ENCODE measurements around the gene RPS14.

The RPS14 gene

DNA sequence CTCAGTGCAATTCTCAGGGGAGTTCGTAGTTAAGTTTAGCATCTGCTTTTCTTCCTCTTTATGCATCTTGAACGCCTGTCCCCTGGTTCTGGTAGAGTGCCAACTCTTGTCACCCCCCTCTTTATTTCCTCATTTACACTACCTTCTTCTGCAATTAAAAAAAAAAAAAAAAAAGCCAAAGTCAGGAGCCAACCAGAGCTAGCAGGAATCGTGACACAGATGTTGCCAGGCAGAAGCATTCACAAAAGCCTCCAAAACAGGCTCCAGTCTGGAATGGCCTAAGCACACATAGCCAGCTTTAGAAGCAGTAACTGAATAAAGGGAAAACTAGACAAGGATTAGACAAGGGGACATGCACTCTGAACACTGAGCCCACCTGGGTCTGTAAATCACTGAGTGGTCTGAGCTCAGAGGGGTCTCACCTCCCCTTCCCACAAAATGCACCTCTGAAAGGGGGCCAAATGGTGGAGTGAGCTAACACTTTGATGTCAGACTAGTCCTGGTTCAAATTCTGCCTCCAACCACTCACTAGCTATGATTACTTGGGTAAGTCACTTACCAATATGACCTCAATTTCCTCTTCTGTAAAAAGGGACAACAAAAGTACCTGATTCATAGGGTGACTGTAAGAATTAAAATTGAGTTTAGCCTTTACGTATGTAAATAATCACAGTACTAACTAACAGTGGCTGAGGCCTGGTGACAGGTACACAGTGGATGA, 38.9 kb downstream of the RPS14 start:
- H3K4me3 ChIP-seq (ENCODE audit: control insufficient read depth, low read depth, low read length) = no peak overlapping the region
- peak; percentile 21 for DNase-seq (ENCODE audit: low read depth)
- TF ChIP-seq, protein P1, sequence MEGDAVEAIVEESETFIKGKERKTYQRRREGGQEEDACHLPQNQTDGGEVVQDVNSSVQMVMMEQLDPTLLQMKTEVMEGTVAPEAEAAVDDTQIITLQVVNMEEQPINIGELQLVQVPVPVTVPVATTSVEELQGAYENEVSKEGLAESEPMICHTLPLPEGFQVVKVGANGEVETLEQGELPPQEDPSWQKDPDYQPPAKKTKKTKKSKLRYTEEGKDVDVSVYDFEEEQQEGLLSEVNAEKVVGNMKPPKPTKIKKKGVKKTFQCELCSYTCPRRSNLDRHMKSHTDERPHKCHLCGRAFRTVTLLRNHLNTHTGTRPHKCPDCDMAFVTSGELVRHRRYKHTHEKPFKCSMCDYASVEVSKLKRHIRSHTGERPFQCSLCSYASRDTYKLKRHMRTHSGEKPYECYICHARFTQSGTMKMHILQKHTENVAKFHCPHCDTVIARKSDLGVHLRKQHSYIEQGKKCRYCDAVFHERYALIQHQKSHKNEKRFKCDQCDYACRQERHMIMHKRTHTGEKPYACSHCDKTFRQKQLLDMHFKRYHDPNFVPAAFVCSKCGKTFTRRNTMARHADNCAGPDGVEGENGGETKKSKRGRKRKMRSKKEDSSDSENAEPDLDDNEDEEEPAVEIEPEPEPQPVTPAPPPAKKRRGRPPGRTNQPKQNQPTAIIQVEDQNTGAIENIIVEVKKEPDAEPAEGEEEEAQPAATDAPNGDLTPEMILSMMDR (IDR thresholded peaks at IDR 0.05; ENCODE audit: control insufficient read depth, insufficient read depth, low read depth, low read length, missing control alignments) = no peak

DNA sequence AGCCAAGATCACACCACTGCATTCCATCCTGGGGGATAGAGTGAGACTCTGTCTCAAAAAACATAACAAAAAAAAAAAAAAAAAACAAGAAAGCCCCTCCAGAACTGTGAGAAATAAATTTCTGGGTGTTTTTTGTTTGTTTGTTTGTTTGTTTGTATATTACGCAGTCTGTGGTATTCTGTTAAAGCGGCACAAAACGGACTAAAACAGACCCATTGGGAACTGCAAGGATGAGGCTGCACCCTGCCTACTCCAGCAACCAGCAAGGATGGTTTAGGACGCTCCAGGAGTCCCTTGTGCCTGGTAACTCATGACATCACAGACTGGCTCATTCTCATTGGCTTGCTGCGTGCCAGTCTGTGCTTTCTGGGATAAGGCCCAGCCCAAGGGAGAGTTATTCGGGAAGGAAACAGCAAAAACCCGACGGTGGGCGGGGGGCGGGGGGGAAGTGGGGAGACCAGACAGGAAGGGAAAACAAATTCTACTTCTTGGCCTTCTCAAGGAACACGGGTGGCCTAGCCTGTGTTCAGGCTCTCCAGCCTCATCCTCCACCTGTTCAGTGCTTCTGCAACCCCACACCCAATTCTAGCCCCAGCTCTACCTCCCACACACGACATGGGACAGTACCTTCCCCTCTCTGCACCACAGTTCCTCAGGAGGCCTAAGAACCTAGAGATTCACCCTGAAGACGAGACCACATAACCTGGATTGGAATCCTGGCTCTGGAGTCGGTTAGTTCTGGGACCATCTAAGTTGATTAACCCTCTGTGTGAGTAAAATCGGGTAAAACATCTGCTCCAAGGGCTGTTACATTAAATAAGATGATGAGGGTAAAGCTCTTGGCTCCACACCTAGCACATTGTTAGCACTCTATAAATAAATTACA, 39.7 kb downstream of the RPS14 start:
- TF ChIP-seq, protein P1 (IDR thresholded peaks at IDR 0.05; ENCODE audit: control insufficient read depth, insufficient read depth, low read depth, low read length, missing control alignments) = no peak
- H3K4me3 ChIP-seq (ENCODE audit: control insufficient read depth, low read depth, low read length) = no peak overlapping the region
- DNase-seq (ENCODE audit: low read depth) = peak; percentile 52

DNA sequence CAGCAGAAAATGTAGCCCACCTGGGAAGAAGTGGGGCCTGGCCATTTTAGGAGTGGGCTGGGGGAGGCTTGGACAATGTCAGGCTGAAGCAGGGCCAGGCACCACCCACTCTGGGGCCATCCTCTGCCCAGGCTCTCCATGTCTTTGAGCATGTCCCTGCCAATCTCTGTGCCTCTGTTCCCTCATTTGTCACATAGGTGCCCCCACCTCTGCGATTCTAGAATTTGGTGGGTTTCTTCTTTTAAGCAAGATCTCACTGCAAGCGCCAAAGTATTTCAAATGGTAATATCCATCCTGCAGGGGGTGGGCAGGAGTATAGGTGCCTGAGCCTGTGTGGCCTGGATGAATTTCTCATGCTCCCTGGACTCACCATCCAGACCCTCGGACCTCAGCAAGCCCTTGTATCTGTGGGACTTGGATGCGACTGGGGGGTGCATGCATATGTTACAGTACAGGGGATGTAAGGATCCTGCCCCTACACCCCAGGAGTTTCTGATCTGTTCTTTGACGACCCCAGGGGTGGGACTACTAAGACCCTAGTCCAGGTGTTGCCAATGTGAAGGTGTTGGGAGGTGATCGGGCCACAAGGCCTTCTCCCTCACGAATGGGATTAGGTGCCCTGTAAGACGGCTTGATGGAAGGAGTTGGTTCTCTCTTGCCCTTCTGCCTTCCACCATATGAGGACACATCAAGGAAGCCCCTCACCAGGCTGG, 41.2 kb downstream of the RPS14 start:
- DNase-seq (ENCODE audit: low read depth) = no peak
- TF ChIP-seq, protein P1 (IDR thresholded peaks at IDR 0.05; ENCODE audit: control insufficient read depth, insufficient read depth, low read depth, low read length, missing control alignments) = no peak
- H3K4me3 ChIP-seq (ENCODE audit: control insufficient read depth, low read depth, low read length) = no peak overlapping the region

DNA sequence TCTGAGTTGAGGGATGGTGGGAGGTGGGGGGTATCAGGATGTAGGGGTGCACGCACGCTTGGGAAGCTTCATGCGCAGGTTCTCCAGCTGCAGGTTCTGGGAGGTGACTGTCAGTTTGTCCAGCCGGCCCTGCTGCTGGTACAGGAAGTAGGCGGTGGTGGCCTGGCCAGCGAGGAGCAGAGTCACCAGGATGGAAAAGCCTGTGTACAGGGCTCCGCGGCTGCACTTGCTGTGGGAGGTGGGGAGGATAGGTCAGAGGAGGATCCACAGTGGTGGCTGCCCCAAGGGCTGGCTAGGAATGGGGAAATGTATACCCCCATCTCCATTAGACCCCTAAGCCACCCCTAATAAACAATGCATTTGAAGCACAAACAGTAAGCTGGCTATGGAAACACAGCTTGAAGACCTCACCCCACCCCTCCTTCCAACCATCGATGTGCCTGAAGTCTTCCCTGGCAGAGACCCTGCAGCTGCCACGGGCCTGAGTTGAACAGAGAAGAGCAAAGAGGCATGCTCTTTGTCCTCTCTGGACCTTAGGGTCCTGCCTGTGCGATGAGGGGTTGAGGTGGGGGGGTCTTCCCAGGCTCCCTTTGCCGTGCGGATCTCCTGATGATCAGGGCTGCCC, 42.3 kb downstream of the RPS14 start:
- TF ChIP-seq, protein P1 (IDR thresholded peaks at IDR 0.05; ENCODE audit: control insufficient read depth, insufficient read depth, low read depth, low read length, missing control alignments) = no peak

DNA sequence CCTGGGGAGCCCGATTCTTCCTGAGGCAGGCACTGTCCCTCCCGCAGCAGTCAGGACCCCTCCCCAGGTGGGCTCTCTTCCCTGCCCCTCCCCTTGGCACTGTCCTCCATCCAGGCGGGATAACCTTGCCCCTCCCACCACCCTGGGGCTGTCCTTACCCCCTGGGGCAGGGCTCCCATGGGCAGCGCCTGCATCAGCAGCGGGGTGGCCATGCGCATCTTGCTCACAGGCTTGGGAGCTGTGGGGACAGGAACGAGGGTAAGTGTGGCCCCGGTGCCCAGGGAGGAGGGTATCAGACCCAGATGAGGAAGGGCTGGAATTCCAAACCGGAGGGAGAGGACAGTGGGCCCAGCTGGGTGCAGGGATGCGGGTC, 42.8 kb downstream of the RPS14 start:
- TF ChIP-seq, protein P1 (IDR thresholded peaks at IDR 0.05; ENCODE audit: control insufficient read depth, insufficient read depth, low read depth, low read length, missing control alignments) = no peak
- DNase-seq (ENCODE audit: low read depth) = no peak
- H3K4me3 ChIP-seq (ENCODE audit: control insufficient read depth, low read depth, low read length) = no peak overlapping the region

More for the DNA sequence above, 42.3 kb downstream of the RPS14 start:
- no peak for DNase-seq (ENCODE audit: low read depth)
- no peak overlapping the region for H3K4me3 ChIP-seq (ENCODE audit: control insufficient read depth, low read depth, low read length)

DNA sequence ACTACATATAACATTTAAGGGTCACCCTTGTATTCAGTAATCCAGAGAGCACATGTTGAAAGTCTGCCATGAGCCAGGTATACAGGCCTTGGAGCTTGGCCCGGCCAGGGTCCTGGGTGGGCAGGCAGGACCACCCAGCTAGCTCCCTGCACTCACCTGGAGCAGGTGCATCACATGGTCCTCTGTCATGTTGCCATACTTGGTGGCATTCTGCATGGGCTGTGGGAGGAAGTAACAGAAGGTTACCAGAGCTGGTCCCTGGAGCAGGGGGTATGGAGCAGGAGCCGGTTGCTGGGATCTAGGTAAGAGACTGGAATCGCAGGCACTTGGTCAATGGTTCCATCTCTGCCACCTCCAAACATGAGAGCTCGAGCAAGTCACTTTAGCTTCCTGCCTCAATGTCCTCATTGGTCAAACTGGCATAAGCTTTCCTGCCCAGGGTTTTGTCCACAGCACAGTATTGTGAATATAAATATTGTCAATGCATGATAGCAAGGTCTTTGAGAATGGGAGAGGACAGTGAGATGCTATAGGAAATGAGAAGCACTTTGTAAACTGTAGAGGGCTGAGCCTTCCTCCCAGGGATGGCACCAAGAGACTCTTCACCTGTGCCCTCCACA, 43.3 kb downstream of the RPS14 start:
- TF ChIP-seq, protein P1 (IDR thresholded peaks at IDR 0.05; ENCODE audit: control insufficient read depth, insufficient read depth, low read depth, low read length, missing control alignments) = no peak
- H3K4me3 ChIP-seq (ENCODE audit: control insufficient read depth, low read depth, low read length) = no peak overlapping the region
- no peak for DNase-seq (ENCODE audit: low read depth)

Data from AG09309 (cell line).